HepG2 (cell line): Measurements from ENCODE around the gene HOXA9. TPM values are rescaled to one million over a fixed set of nuclear protein-coding genes. Genes with fewer than 3 reads are reported as not detected.

ENCODE experiments used
- DR1 ChIP-seq: sonication (generic); formaldehyde crosslinking; IDR thresholded peaks from 2 replicates; pipeline ENCODE4 v1.8.0; 2021; ENCODE audit warnings: mild to moderate bottlenecking, missing genetic modification reagents, inconsistent platforms
- FOXP4 ChIP-seq: sonication (generic); formaldehyde crosslinking; IDR thresholded peaks from 2 replicates; pipeline ENCODE4 v1.4.0; 2020; ENCODE audit warnings: missing genetic modification reagents
- HNRNPK ChIP-seq: fragments of 200-400 bp; formaldehyde crosslinking; IDR thresholded peaks from 2 replicates; pipeline ENCODE4 v1.6.1; 2018; ENCODE audit warnings: low read length, low read depth, moderate library complexity, mild to moderate bottlenecking; ENCODE audit not compliant: poor library complexity, severe bottlenecking
- MIER2 ChIP-seq: IDR thresholded peaks from 2 replicates; pipeline ENCODE4 v1.6.1; 2016; ENCODE audit warnings: missing biosample characterization, missing genetic modification reagents
- NR2F6 ChIP-seq, 2 experiments: IDR thresholded peaks; 2 replicates each; pipeline ENCODE4 v1.6.1; 2016; ENCODE audit warnings: antibody characterized with exemption in 1 of 2, mild to moderate bottlenecking in 1 of 2
- PBX3 ChIP-seq: sonication (generic); formaldehyde crosslinking; IDR thresholded peaks from 2 replicates; pipeline ENCODE4 v1.8.1; 2023; ENCODE audit warnings: missing genetic modification reagents, inconsistent platforms, borderline replicate concordance
- PHF20 ChIP-seq: sonication (generic); formaldehyde crosslinking; IDR thresholded peaks from 2 replicates; pipeline ENCODE4 v1.5.0; 2020; ENCODE audit warnings: mild to moderate bottlenecking, missing genetic modification reagents
- SIN3A ChIP-seq: IDR thresholded peaks from 2 replicates; pipeline ENCODE4 v1.6.1; 2011; ENCODE audit warnings: low read depth, mild to moderate bottlenecking, control low read depth, low read length, borderline replicate concordance
- SOX5 ChIP-seq: IDR thresholded peaks from 2 replicates; pipeline ENCODE4 v1.6.1; 2016; ENCODE audit warnings: borderline replicate concordance
- ZNF296 ChIP-seq: sonication (generic); formaldehyde crosslinking; conservative IDR thresholded peaks from 2 replicates; pipeline ENCODE4 v1.5.0; 2020; ENCODE audit warnings: mild to moderate bottlenecking, missing genetic modification reagents
- ZNF580 ChIP-seq: IDR thresholded peaks from 2 replicates; pipeline ENCODE4 v1.6.1; 2016; ENCODE audit warnings: low read depth, borderline replicate concordance
- ZNF597 ChIP-seq: sonication (generic); formaldehyde crosslinking; IDR thresholded peaks from 2 replicates; pipeline ENCODE4 v1.5.0; 2020; ENCODE audit warnings: missing genetic modification reagents
- ZNF800 ChIP-seq: sonication (generic); formaldehyde crosslinking; IDR thresholded peaks from 2 replicates; pipeline ENCODE4 v1.4.0; 2020; ENCODE audit warnings: missing genetic modification reagents
- polyA plus RNA-seq, 8 experiments: library from polyadenylated mRNA; depleted of rRNA in 3 of 8; stranded (reverse) in 7 of 8; unstranded in 1 of 8; fragments of >200 nt; fragmentation: Illumina TruSeq in 4 of 8; extraction: Trizol in 4 of 8; gene quantifications; 2 replicates each; pipeline versions ENCODE4 v1.2.1 to v1.2.3, GENCODE V29; 2011 to 2016; ENCODE audit warnings: low read depth in 4 of 8, missing spikeins in 1 of 8, mixed read lengths in 1 of 8; ENCODE audit not compliant: insufficient read depth in 1 of 8
- total RNA-seq, 5 experiments: library from RNA; depleted of rRNA; stranded (reverse); fragments of >200 nt; fragmentation: Illumina TruSeq; extraction: Trizol; gene quantifications; 2 replicates each; pipeline ENCODE4 v1.2.3, GENCODE V29; 2016; ENCODE audit warnings: low read depth in 1 of 5
- TF ChIP-seq, protein P1 (sequence below): sonication (generic); formaldehyde crosslinking; conservative IDR thresholded peaks from 2 replicates; pipeline ENCODE4 v1.4.0; 2020; ENCODE audit warnings: missing genetic modification reagents
- TF ChIP-seq, protein P2 (sequence below): IDR thresholded peaks from 2 replicates; pipeline ENCODE4 v1.6.1; 2016; ENCODE audit warnings: missing genetic modification reagents, missing compliant biosample characterization
- TF ChIP-seq, protein P3 (sequence below): sonication (generic); formaldehyde crosslinking; IDR thresholded peaks from 2 replicates; pipeline ENCODE4 v1.4.0; 2020; ENCODE audit warnings: missing genetic modification reagents

Gene HOXA9
- total and polyA plus RNA-seq, 2 of the 13 experiments (the other 11 are each of a cell fraction or from before 2014, with no cell fraction given): not detected

DNA sequence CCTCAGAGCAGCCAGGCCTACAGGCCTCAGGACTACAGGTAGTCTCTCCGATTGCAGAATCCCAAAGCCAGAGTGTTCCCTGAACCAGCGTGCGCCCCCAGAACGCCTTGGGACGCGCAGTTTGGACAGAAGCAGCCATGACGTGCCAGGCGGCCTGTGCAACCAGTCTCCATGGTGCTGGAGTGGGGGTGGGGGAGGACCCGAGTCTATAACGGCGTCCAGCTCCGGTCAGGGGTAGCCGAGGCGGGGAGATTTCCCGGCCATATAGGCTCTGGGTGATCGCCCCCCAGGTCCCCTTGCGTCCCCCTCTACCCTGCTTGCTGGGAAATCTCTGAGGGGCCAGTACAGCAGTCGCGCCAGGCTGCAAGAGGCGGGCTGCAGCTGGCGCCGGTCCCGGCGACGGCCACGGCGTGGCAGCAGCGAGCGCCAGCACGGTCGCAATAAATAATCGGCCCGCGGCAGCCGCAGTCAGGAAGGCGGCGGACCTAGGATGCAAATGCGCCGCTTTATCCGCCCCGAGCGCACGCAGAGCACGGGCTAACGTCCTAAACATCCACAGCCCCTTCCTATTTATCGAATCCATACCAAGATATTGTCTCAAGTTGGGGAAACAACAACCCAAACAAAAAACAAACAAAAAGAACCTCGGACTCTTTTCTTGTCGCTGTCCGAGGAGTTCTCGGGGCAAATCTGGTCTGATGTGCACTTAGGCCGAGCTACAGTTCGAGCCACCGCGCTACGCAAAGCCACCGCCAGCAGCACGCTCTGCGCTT lies 14.6 kb downstream of the HOXA9 start (continued):
- peak; percentile 85 for TF ChIP-seq ZNF800 (CRISPR knock-in tag)
- no peak; the same call in 1 of the 2 replicates for TF ChIP-seq DR1 (CRISPR knock-in tag)
- TF ChIP-seq PHF20 (CRISPR knock-in tag): peak; percentile 23; the same call in 1 of the 2 replicates
- TF ChIP-seq ZNF296 (CRISPR knock-in tag): peak; percentile 83; the same call in 1 of the 2 replicates
- no peak for TF ChIP-seq PBX3
- TF ChIP-seq, protein P1, sequence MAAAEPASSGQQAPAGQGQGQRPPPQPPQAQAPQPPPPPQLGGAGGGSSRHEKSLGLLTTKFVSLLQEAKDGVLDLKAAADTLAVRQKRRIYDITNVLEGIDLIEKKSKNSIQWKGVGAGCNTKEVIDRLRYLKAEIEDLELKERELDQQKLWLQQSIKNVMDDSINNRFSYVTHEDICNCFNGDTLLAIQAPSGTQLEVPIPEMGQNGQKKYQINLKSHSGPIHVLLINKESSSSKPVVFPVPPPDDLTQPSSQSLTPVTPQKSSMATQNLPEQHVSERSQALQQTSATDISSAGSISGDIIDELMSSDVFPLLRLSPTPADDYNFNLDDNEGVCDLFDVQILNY (CRISPR knock-in tag): no peak
- TF ChIP-seq FOXP4 (CRISPR knock-in tag): peak; percentile 34; the same call in 1 of the 2 replicates
- TF ChIP-seq ZNF580 (CRISPR knock-in tag): peak; percentile 83; the same call in 1 of the 2 replicates
- TF ChIP-seq ZNF597: no peak
- TF ChIP-seq NR2F6 (IDR thresholded peaks at IDR 0.05): no peak
- no peak for TF ChIP-seq NR2F6 (CRISPR knock-in tag; IDR thresholded peaks at IDR 0.05)
- TF ChIP-seq, protein P2, sequence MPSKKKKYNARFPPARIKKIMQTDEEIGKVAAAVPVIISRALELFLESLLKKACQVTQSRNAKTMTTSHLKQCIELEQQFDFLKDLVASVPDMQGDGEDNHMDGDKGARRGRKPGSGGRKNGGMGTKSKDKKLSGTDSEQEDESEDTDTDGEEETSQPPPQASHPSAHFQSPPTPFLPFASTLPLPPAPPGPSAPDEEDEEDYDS: no peak
- TF ChIP-seq SIN3A: no peak
- peak; percentile 35 for TF ChIP-seq HNRNPK
- TF ChIP-seq, protein P3, sequence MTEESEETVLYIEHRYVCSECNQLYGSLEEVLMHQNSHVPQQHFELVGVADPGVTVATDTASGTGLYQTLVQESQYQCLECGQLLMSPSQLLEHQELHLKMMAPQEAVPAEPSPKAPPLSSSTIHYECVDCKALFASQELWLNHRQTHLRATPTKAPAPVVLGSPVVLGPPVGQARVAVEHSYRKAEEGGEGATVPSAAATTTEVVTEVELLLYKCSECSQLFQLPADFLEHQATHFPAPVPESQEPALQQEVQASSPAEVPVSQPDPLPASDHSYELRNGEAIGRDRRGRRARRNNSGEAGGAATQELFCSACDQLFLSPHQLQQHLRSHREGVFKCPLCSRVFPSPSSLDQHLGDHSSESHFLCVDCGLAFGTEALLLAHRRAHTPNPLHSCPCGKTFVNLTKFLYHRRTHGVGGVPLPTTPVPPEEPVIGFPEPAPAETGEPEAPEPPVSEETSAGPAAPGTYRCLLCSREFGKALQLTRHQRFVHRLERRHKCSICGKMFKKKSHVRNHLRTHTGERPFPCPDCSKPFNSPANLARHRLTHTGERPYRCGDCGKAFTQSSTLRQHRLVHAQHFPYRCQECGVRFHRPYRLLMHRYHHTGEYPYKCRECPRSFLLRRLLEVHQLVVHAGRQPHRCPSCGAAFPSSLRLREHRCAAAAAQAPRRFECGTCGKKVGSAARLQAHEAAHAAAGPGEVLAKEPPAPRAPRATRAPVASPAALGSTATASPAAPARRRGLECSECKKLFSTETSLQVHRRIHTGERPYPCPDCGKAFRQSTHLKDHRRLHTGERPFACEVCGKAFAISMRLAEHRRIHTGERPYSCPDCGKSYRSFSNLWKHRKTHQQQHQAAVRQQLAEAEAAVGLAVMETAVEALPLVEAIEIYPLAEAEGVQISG: peak; percentile 33; the same call in 1 of the 2 replicates
- 0 out of 2 replicates have a peak, but pooled peaks have one; percentile 44 for TF ChIP-seq MIER2 (CRISPR knock-in tag)
- TF ChIP-seq SOX5 (CRISPR knock-in tag): 0 out of 2 replicates have a peak, but pooled peaks have one; percentile 11
